ENCODE measurements around the gene TIGAR. TPM values are rescaled to one million over a fixed set of nuclear protein-coding genes. Genes with fewer than 3 reads are reported as not detected.

Gene TIGAR
- total and polyA plus RNA-seq, 2 donors (not counting 1 experiment from before 2014, with no cell fraction given) = 15.3 to 19.5 TPM

DNA sequence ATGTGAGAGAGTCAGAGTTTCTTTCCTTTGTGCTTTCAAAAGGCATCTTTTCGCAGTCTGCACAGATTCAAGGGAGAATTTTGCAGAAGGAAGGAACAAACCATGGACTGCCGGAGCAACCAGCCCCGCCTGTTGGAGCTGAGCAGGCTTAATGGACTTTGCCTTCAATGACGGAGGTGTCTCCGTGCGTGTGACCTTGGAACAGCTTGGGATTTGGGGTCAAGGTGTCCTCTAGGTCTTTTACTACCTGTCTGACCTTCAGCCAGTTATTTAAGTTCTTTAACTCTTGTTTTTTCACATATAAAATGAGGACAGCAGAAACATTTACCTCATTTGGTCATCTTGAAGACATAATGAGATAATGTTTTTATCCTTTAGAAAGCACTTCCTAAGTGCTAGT lies 54.4 kb downstream of the TIGAR start:
- H3K36me3 ChIP-seq (ENCODE audit: control insufficient read depth, insufficient read depth, low read length) = no peaks in the 10 kb centered on the region
- no peak overlapping the region for H3K4me3 ChIP-seq (replicated peaks in 1 of 4; ENCODE audit: control extremely low read depth in 1 of 4, insufficient read depth in 1 of 4, low read depth in 3 of 4, low read length in 4 of 4)
- H4K20me1 ChIP-seq (ENCODE audit: control insufficient read depth, extremely low read depth, insufficient read depth, low read length) = no peaks in the 10 kb centered on the region
- H3K4me1 ChIP-seq (ENCODE audit: control insufficient read depth, extremely low read depth, insufficient read depth, low read length) = no peaks in the 10 kb centered on the region
- peaks cover 6% of the 10 kb centered on the region for H3K27me3 ChIP-seq (ENCODE audit: control insufficient read depth, insufficient read depth, low read length)
- TF ChIP-seq EZH2 (IDR thresholded peaks at IDR 0.05; ENCODE audit: low read length, missing control alignments) = no peak
- TF ChIP-seq, protein P1, sequence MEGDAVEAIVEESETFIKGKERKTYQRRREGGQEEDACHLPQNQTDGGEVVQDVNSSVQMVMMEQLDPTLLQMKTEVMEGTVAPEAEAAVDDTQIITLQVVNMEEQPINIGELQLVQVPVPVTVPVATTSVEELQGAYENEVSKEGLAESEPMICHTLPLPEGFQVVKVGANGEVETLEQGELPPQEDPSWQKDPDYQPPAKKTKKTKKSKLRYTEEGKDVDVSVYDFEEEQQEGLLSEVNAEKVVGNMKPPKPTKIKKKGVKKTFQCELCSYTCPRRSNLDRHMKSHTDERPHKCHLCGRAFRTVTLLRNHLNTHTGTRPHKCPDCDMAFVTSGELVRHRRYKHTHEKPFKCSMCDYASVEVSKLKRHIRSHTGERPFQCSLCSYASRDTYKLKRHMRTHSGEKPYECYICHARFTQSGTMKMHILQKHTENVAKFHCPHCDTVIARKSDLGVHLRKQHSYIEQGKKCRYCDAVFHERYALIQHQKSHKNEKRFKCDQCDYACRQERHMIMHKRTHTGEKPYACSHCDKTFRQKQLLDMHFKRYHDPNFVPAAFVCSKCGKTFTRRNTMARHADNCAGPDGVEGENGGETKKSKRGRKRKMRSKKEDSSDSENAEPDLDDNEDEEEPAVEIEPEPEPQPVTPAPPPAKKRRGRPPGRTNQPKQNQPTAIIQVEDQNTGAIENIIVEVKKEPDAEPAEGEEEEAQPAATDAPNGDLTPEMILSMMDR (conservative IDR thresholded peaks at IDR 0.05 in 1 of 2, IDR thresholded peaks at IDR 0.05 in 1 of 2; ENCODE audit: low read depth in 1 of 2, low read length in 2 of 2) = no peak
- H3K27ac ChIP-seq (ENCODE audit: insufficient read depth, low read length) = no peak overlapping the region
- no peak overlapping the region for H3K4me2 ChIP-seq (ENCODE audit: extremely low read depth, insufficient read depth, low read length)
- H3K9me3 ChIP-seq (ENCODE audit: control insufficient read depth, insufficient read depth, low read depth, low read length) = no peaks in the 10 kb centered on the region
- no peak for DNase-seq (ENCODE audit: low read depth in 2 of 2)
- H3K9ac ChIP-seq (ENCODE audit: insufficient read depth, low read length) = no peak overlapping the region
- H2AFZ ChIP-seq (ENCODE audit: low read length) = no peak overlapping the region
- no peaks in the 10 kb centered on the region for H3K79me2 ChIP-seq (ENCODE audit: control insufficient read depth, insufficient read depth, low read length)

DNA sequence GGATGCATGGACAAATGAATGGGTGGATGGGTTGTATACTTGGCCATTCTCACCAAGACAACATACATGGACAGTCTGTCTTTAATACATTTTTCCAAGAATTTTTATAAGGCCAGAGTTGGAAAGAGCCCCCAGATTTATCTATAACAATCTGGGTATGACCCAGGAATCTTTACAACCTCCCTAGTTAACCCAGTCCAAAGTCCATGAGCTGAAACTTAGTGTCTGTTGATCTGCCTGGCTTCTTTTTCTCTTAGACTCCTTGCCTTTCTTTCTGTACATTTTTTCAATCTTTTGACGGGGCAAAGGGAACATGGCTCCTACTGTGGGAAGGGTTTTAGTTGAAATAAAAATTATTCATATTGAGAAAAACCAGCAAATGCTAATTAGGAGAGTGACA lies 57.8 kb downstream of the TIGAR start:
- DNase-seq (ENCODE audit: low read depth in 2 of 2) = no peak
- no peaks in the 10 kb centered on the region for H3K36me3 ChIP-seq (ENCODE audit: control insufficient read depth, insufficient read depth, low read length)
- H3K9ac ChIP-seq (ENCODE audit: insufficient read depth, low read length) = no peak overlapping the region
- H3K79me2 ChIP-seq (ENCODE audit: control insufficient read depth, insufficient read depth, low read length) = no peaks in the 10 kb centered on the region
- no peak overlapping the region for H3K4me2 ChIP-seq (ENCODE audit: extremely low read depth, insufficient read depth, low read length)
- peaks cover 6% of the 10 kb centered on the region for H3K27me3 ChIP-seq (ENCODE audit: control insufficient read depth, insufficient read depth, low read length)
- TF ChIP-seq EZH2 (IDR thresholded peaks at IDR 0.05; ENCODE audit: low read length, missing control alignments) = no peak
- TF ChIP-seq, protein P1 (conservative IDR thresholded peaks at IDR 0.05 in 1 of 2, IDR thresholded peaks at IDR 0.05 in 1 of 2; ENCODE audit: low read depth in 1 of 2, low read length in 2 of 2) = no peak
- H3K4me3 ChIP-seq (replicated peaks in 1 of 4; ENCODE audit: control extremely low read depth in 1 of 4, insufficient read depth in 1 of 4, low read depth in 3 of 4, low read length in 4 of 4) = no peak overlapping the region
- no peaks in the 10 kb centered on the region for H3K4me1 ChIP-seq (ENCODE audit: control insufficient read depth, extremely low read depth, insufficient read depth, low read length)
- H4K20me1 ChIP-seq (ENCODE audit: control insufficient read depth, extremely low read depth, insufficient read depth, low read length) = no peaks in the 10 kb centered on the region
- no peak overlapping the region for H2AFZ ChIP-seq (ENCODE audit: low read length)
- H3K27ac ChIP-seq (ENCODE audit: insufficient read depth, low read length) = no peak overlapping the region
- no peaks in the 10 kb centered on the region for H3K9me3 ChIP-seq (ENCODE audit: control insufficient read depth, insufficient read depth, low read depth, low read length)

DNA sequence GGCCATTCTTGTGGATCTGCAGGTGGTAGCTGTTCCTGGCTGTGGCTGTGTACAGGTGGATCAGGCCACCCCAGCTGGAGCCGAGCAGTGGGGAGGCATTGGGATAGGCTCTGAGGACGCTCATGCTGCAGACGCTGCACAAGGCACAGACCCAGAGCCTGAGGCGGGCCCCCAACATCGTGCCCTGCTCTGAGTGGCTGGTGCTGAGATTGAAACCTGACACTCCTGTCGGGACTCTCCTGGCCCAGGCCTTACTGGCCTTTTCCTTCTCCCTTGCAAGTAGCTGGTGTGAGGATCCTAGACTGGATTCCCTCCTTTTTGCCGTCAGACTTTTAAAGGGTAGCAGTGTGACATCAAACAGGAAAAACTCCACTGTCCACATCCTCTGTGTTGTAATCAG lies 58.4 kb downstream of the TIGAR start, which contains the start of gene FGF23:
Gene FGF23 (minus strand): TSS at position 308 of the 400 bp plus-strand sequence. CDS start 130 bp downstream, at position 178.
- no peak within 1 kb of the TSS for H3K9ac ChIP-seq (ENCODE audit: insufficient read depth, low read length)
- H3K4me2 ChIP-seq (ENCODE audit: extremely low read depth, insufficient read depth, low read length) = peak within 1 kb of the TSS; percentile 25
- peaks cover 6% of the 10 kb centered on the region for H3K27me3 ChIP-seq (ENCODE audit: control insufficient read depth, insufficient read depth, low read length)
- no peak within 1 kb of the TSS for H3K4me3 ChIP-seq (replicated peaks in 1 of 4; ENCODE audit: control extremely low read depth in 1 of 4, insufficient read depth in 1 of 4, low read depth in 3 of 4, low read length in 4 of 4)
- H3K79me2 ChIP-seq (ENCODE audit: control insufficient read depth, insufficient read depth, low read length) = no peaks in the 10 kb centered on the region
- no peaks in the 10 kb centered on the region for H3K36me3 ChIP-seq (ENCODE audit: control insufficient read depth, insufficient read depth, low read length)
- no peaks in the 10 kb centered on the region for H3K4me1 ChIP-seq (ENCODE audit: control insufficient read depth, extremely low read depth, insufficient read depth, low read length)
- peak; percentile 9 to 36 for DNase-seq (ENCODE audit: low read depth in 2 of 2)
- H2AFZ ChIP-seq (ENCODE audit: low read length) = no peak within 1 kb of the TSS
- TF ChIP-seq, protein P1 (conservative IDR thresholded peaks at IDR 0.05 in 1 of 2, IDR thresholded peaks at IDR 0.05 in 1 of 2; ENCODE audit: low read depth in 1 of 2, low read length in 2 of 2) = no peak
- no peak for TF ChIP-seq EZH2 (IDR thresholded peaks at IDR 0.05; ENCODE audit: low read length, missing control alignments)
- no peaks in the 10 kb centered on the region for H3K9me3 ChIP-seq (ENCODE audit: control insufficient read depth, insufficient read depth, low read depth, low read length)
- no peaks in the 10 kb centered on the region for H4K20me1 ChIP-seq (ENCODE audit: control insufficient read depth, extremely low read depth, insufficient read depth, low read length)
- H3K27ac ChIP-seq (ENCODE audit: insufficient read depth, low read length) = no peak within 1 kb of the TSS

All from fibroblast of lung (primary cell).